SU-DHL-6 (cell line): Measurements from ENCODE around the gene CFAP410.

Source experiments
- EZH2phosphoT487 ChIP-seq: fragments of 200-600 bp; sonication (generic), shearing (Covaris generic); conservative IDR thresholded peaks from 2 replicates; pipeline ENCODE4 v1.6.1; 2018; ENCODE audit warnings: mild to moderate bottlenecking, antibody characterized with exemption, low read length, moderate library complexity, mixed read lengths
- TF ChIP-seq, protein P1 (sequence below): fragments of 200-600 bp; sonication (generic); IDR thresholded peaks from one replicate; pipeline ENCODE4 v1.5.1; 2017; ENCODE audit warnings: antibody characterized with exemption, mild to moderate bottlenecking, low read length, moderate library complexity; ENCODE audit not compliant: insufficient read depth, poor library complexity, severe bottlenecking

DNA sequence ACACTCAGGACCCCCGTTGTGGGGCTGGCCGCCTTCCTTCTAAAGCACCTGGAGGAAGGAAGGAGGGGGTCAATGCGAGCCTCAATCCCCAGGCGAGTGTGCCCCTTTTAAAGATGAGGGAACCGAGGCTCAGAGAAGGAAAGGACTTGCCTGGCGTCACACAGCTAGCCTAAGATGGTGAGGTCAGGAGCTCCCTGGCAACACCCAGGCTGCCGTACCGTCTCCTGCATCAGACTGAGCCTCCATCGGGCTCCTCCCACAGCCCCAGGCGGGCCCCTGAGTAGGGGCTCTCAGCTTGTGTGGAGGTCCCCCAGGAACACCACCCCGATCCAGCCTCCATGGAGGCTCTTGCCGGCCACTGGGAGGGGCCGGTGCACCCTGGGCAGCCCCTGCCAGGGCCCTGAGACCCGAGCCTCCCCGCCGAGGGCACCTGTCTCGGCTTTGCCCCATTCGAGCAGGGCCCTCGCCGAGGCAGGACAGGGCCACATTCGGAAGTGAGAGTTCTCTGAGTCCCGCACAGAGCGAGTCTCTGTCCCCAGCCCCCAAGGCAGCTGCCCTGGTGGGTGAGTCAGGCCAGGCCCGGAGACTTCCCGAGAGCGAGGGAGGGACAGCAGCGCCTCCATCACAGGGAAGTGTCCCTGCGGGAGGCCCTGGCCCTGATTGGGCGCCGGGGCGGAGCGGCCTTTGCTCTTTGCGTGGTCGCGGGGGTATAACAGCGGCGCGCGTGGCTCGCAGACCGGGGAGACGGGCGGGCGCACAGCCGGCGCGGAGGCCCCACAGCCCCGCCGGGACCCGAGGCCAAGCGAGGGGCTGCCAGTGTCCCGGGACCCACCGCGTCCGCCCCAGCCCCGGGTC lies 53.8 kb downstream of the CFAP410 start, which contains the start of gene AIRE:
- TF ChIP-seq, protein P1, sequence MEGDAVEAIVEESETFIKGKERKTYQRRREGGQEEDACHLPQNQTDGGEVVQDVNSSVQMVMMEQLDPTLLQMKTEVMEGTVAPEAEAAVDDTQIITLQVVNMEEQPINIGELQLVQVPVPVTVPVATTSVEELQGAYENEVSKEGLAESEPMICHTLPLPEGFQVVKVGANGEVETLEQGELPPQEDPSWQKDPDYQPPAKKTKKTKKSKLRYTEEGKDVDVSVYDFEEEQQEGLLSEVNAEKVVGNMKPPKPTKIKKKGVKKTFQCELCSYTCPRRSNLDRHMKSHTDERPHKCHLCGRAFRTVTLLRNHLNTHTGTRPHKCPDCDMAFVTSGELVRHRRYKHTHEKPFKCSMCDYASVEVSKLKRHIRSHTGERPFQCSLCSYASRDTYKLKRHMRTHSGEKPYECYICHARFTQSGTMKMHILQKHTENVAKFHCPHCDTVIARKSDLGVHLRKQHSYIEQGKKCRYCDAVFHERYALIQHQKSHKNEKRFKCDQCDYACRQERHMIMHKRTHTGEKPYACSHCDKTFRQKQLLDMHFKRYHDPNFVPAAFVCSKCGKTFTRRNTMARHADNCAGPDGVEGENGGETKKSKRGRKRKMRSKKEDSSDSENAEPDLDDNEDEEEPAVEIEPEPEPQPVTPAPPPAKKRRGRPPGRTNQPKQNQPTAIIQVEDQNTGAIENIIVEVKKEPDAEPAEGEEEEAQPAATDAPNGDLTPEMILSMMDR: no peak
- TF ChIP-seq EZH2phosphoT487: no peak
